GM12878 (cell line): ENCODE results near the gene SRBD1. TPM values are rescaled to one million over a fixed set of nuclear protein-coding genes. Genes with fewer than 3 reads are reported as not detected.

ENCODE experiments used
- ATAC-seq: fragments of 200-7000 bp; cut with Tn5 transposase; 3 replicates; pipeline ENCODE4 v1.9.1; 2020; ENCODE audit warnings: mild to moderate bottlenecking, moderate library complexity
- BruUV-seq: library from RNA; stranded (reverse); fragments of 400-500 nt; replicated peaks from 2 replicates; lab custom pipeline; 2021; lab: Mats Ljungman, UMichigan
- CTCF ChIA-PET: fragments of 300-600 bp; sonication (Branson Sonifier 250); formaldehyde crosslinking; extraction: SDS; loops from one replicate; lab custom pipeline; 2021; ENCODE audit warnings: inconsistent platforms; lab: Yijun Ruan, JAX
- POLR2A ChIA-PET: fragments of 350-600 bp; formaldehyde crosslinking; extraction: SDS; loops from one replicate; lab custom pipeline; 2021; ENCODE audit warnings: inconsistent platforms; lab: Charles Lee
- RAD21 ChIA-PET: fragments of 300-600 bp; sonication (Branson Sonifier 250); formaldehyde crosslinking; loops from one replicate; lab custom pipeline; 2023; ENCODE audit warnings: antibody characterized with exemption; ENCODE audit not compliant: unreplicated experiment; lab: Charles Lee
- SMC1A ChIA-PET: fragments of 300-600 bp; sonication (Branson Sonifier 250); formaldehyde crosslinking; loops from one replicate; lab custom pipeline; 2023; ENCODE audit not compliant: unreplicated experiment, uncharacterized antibody; lab: Charles Lee
- DNase-seq: peaks from one replicate; pipeline ENCODE4 v3.0.0-alpha.2; 2011; ENCODE audit warnings: low read depth, low spot score
- FAIRE-seq: peaks from 3 replicates; lab custom pipeline; 2011; peaks lifted over from hg19 to GRCh38; lab: Jason Lieb, UNC
- H2AFZ ChIP-seq: 2 replicates; pipeline ENCODE4 v1.6.0; 2011; ENCODE audit warnings: low read depth, low read length, control low read depth; ENCODE audit not compliant: control insufficient read depth
- H3K27ac ChIP-seq: 2 replicates; pipeline ENCODE4 v1.5.1; 2011; ENCODE audit warnings: control low read depth; ENCODE audit not compliant: control insufficient read depth, insufficient read depth
- H3K27me3 ChIP-seq, 2 experiments: replicated peaks in 1 of 2; 2 replicates each; pipeline versions ENCODE4 v1.6.0 to v1.6.1; 2011; ENCODE audit warnings: low read length in 1 of 2; ENCODE audit not compliant: control insufficient read depth in 2 of 2, insufficient read depth in 2 of 2
- H3K36me3 ChIP-seq, 2 experiments: 2 replicates each; pipeline ENCODE4 v1.5.1; 2011; ENCODE audit warnings: low read length in 1 of 2; ENCODE audit not compliant: control insufficient read depth in 2 of 2, insufficient read depth in 2 of 2
- H3K4me1 ChIP-seq: 2 replicates; pipeline ENCODE4 v1.6.1; 2011; ENCODE audit warnings: mild to moderate bottlenecking, low read length, moderate library complexity, mixed read lengths; ENCODE audit not compliant: control insufficient read depth, insufficient read depth
- H3K4me2 ChIP-seq: 2 replicates; pipeline ENCODE4 v1.6.0; 2011; ENCODE audit warnings: control low read depth; ENCODE audit not compliant: control insufficient read depth, insufficient read depth
- H3K4me3 ChIP-seq: fragments of 200-600 bp; sonication (generic); 2 replicates; pipeline ENCODE4 v1.5.1; 2016
- H3K79me2 ChIP-seq: 2 replicates; pipeline ENCODE4 v1.6.0; 2011; ENCODE audit warnings: low read length; ENCODE audit not compliant: control insufficient read depth, insufficient read depth
- H3K9ac ChIP-seq: 2 replicates; pipeline ENCODE4 v1.8.0; 2011; ENCODE audit warnings: low read length, control low read depth, mixed read lengths; ENCODE audit not compliant: control insufficient read depth, insufficient read depth
- H3K9me3 ChIP-seq: replicated peaks from 3 replicates; pipeline ENCODE4 v1.5.1; 2011; ENCODE audit warnings: mild to moderate bottlenecking, low read length; ENCODE audit not compliant: control insufficient read depth, insufficient read depth
- H4K20me1 ChIP-seq: 2 replicates; pipeline ENCODE4 v1.6.0; 2011; ENCODE audit not compliant: control insufficient read depth, insufficient read depth
- CHD4 ChIP-seq: fragments of 200-600 bp; sonication (generic); IDR thresholded peaks from 2 replicates; pipeline ENCODE4 v1.6.1; 2016; ENCODE audit warnings: mild to moderate bottlenecking
- E2F4 ChIP-seq: IDR thresholded peaks from 2 replicates; pipeline ENCODE4 v1.6.1; 2012; ENCODE audit warnings: low read depth, low read length, improper control_type of control experiment
- ELK1 ChIP-seq: IDR thresholded peaks from 2 replicates; pipeline ENCODE4 v1.6.1; 2012; ENCODE audit warnings: low read depth, low read length, improper control_type of control experiment
- GABPA ChIP-seq: IDR thresholded peaks from 2 replicates; pipeline ENCODE4 v1.6.1; 2014; ENCODE audit warnings: antibody characterized with exemption, low read depth, mild to moderate bottlenecking, inconsistent platforms
- HDGF ChIP-seq: fragments of 450-650 bp; IDR thresholded peaks from 2 replicates; pipeline ENCODE4 v1.6.1; 2016; ENCODE audit warnings: antibody characterized with exemption
- JUNB ChIP-seq: IDR thresholded peaks from 2 replicates; pipeline ENCODE4 v1.6.1; 2016; ENCODE audit warnings: antibody characterized with exemption, mild to moderate bottlenecking
- NFIC ChIP-seq: IDR thresholded peaks from 2 replicates; pipeline ENCODE4 v1.6.1; 2012; ENCODE audit warnings: low read depth, mild to moderate bottlenecking, inconsistent platforms, low read length, moderate library complexity
- SMAD1 ChIP-seq: fragments of 450-650 bp; IDR thresholded peaks from 2 replicates; pipeline ENCODE4 v1.6.1; 2018; ENCODE audit warnings: mild to moderate bottlenecking, low read depth; ENCODE audit not compliant: partially characterized antibody
- ZNF217 ChIP-seq: fragments of 450-650 bp; IDR thresholded peaks from 2 replicates; pipeline ENCODE4 v1.6.1; 2017; ENCODE audit warnings: antibody characterized with exemption, mild to moderate bottlenecking
- WGBS: methylation state at CpG from one replicate; pipeline ENCODE4 v1.1.6; 2016; ENCODE audit warnings: low lambda C conversion rate; ENCODE audit not compliant: insufficient replicate concordance, insufficient coverage; ENCODE audit errors: missing lambda C conversion rate; 5-methylcytosine and 5-hydroxymethylcytosine counted together
- in situ Hi-C: fragments of 300-500 bp; cut with MboI; formaldehyde crosslinking; loops from 9 replicates; pipeline ENCODE4 v1.14.3; 2018; ENCODE audit warnings: mixed read lengths
- intact Hi-C: fragments of 100-400 bp; cut with micrococcal nuclease; formaldehyde crosslinking; loops from one replicate; pipeline ENCODE4 v1.14.2; 2022; ENCODE audit not compliant: unreplicated experiment
- polyA plus RNA-seq, 11 experiments: library from polyadenylated mRNA; depleted of rRNA in 4 of 11; unstranded in 6 of 11; stranded (reverse) in 5 of 11; fragments of >200 nt; fragmentation: Nextera tagmentation in 4 of 11; fragmentation: Illumina TruSeq in 1 of 11; extraction: Ambion mirVana in 4 of 11; extraction: Trizol in 1 of 11; gene quantifications; 1 replicate in 1 of 11; 2 replicates in 10 of 11; pipeline versions ENCODE4 v1.2.1 to v1.2.3, GENCODE V29; 2011 to 2016; ENCODE audit warnings: inconsistent platforms in 2 of 11, missing spikeins in 2 of 11, low read depth in 1 of 11
- total RNA-seq, 4 experiments: library from RNA; depleted of rRNA in 3 of 4; stranded (reverse); fragments of >200 nt in 3 of 4; fragmentation: Illumina TruSeq in 1 of 4; extraction: Trizol in 1 of 4; gene quantifications; 2 replicates each; pipeline versions ENCODE4 v1.2.1 to v1.2.3, GENCODE V29; 2013 to 2021

SRBD1 gene
- total and polyA plus RNA-seq, 10 of the 15 experiments (the other 5 are each of a cell fraction or from before 2014, with no cell fraction given): 9.7 to 33.1 (median 20.1) TPM

- H3K79me2 ChIP-seq: no peaks in the 10 kb centered on the region
- TF ChIP-seq JUNB: no peak
- no peak for TF ChIP-seq CHD4
- no peak for TF ChIP-seq E2F4
- no peak for TF ChIP-seq SMAD1
- no peak for TF ChIP-seq ZNF217
- TF ChIP-seq NFIC: no peak
- no peak for TF ChIP-seq HDGF
- no peak for TF ChIP-seq GABPA
- TF ChIP-seq ELK1: no peak
- in situ Hi-C loops: no loop called here
- BruUV-seq: no TSS peak
- H3K9ac ChIP-seq: no peak overlapping the region
- H3K4me3 ChIP-seq: no peak overlapping the region
- H3K4me1 ChIP-seq: no peaks in the 10 kb centered on the region
- H3K27me3 ChIP-seq: no peaks in the 10 kb centered on the region
- POLR2A ChIA-PET: no interaction called here
- SMC1A ChIA-PET: interaction anchor here (0.7 to 1.6 kb wide), 5 partner anchors 9 to 103 kb away, joined by 3 to 4 read pairs (median 3); no protein-coding TSS in a partner anchor
- no peak overlapping the region for H3K27ac ChIP-seq
- intact Hi-C loops: no loop called here
- FAIRE-seq (no peak), DNase-seq (no peak), ATAC-seq (no peak)
- no peaks in the 10 kb centered on the region for H4K20me1 ChIP-seq
- H3K4me2 ChIP-seq: no peak overlapping the region
- no peaks in the 10 kb centered on the region; the same call in 2 of the 3 replicates for H3K9me3 ChIP-seq
- peaks cover 4 to 28% of the 10 kb centered on the region in 2 experiments for H3K36me3 ChIP-seq
- CTCF ChIA-PET: interaction anchor here (1.4 to 3.2 kb wide), 2 partner anchors 8 to 11 kb away, joined by 8 to 23 read pairs; no protein-coding TSS in a partner anchor
- WGBS: 97% methylated on average over 4 of the region's 4 CpGs
- H2AFZ ChIP-seq: no peak overlapping the region
- RAD21 ChIA-PET: interaction anchor here (0.7 kb wide), 1 partner anchor 12 kb away, joined by 3 read pairs; no protein-coding TSS in a partner anchor
Measured at GRCh38 chr2:45595721-45596435, 15.2 kb downstream of the SRBD1 start.
